ENCODE measurements around the gene SORD.

GRCh38 chr15:45115312-45115820, 92.4 kb downstream of the SORD start:
- TF ChIP-seq CTCF (IDR thresholded peaks at IDR 0.05; ENCODE audit: low read depth, low read length) (no peak), EZH2phosphoT487 (IDR thresholded peaks at IDR 0.05; ENCODE audit: low read depth) (no peak)
